ENCODE measurements around the gene FNBP1L.

- TF ChIP-seq, protein P1, sequence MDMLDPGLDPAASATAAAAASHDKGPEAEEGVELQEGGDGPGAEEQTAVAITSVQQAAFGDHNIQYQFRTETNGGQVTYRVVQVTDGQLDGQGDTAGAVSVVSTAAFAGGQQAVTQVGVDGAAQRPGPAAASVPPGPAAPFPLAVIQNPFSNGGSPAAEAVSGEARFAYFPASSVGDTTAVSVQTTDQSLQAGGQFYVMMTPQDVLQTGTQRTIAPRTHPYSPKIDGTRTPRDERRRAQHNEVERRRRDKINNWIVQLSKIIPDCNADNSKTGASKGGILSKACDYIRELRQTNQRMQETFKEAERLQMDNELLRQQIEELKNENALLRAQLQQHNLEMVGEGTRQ (IDR thresholded peaks at IDR 0.05; ENCODE audit: low read length), result no peak
- TF ChIP-seq SIX5 (IDR thresholded peaks at IDR 0.05; ENCODE audit: low read depth, low read length) (no peak), MAX (IDR thresholded peaks at IDR 0.05) (no peak), JUND (IDR thresholded peaks at IDR 0.05; ENCODE audit: low read length) (no peak)
Observed at GRCh38 chr1:93408203-93408602, 39.7 kb upstream of the FNBP1L start.

All from H1 (cell line).